GM18909 (cell line): ENCODE data around the gene ZNF581.

Source experiments
- ATAC-seq: cut with Tn5 transposase; IDR thresholded peaks from one replicate; pipeline ENCODE4 v1.9.1; 2021; ENCODE audit warnings: mild to moderate bottlenecking; ENCODE audit not compliant: unreplicated experiment, poor library complexity

ZNF581 gene

DNA sequence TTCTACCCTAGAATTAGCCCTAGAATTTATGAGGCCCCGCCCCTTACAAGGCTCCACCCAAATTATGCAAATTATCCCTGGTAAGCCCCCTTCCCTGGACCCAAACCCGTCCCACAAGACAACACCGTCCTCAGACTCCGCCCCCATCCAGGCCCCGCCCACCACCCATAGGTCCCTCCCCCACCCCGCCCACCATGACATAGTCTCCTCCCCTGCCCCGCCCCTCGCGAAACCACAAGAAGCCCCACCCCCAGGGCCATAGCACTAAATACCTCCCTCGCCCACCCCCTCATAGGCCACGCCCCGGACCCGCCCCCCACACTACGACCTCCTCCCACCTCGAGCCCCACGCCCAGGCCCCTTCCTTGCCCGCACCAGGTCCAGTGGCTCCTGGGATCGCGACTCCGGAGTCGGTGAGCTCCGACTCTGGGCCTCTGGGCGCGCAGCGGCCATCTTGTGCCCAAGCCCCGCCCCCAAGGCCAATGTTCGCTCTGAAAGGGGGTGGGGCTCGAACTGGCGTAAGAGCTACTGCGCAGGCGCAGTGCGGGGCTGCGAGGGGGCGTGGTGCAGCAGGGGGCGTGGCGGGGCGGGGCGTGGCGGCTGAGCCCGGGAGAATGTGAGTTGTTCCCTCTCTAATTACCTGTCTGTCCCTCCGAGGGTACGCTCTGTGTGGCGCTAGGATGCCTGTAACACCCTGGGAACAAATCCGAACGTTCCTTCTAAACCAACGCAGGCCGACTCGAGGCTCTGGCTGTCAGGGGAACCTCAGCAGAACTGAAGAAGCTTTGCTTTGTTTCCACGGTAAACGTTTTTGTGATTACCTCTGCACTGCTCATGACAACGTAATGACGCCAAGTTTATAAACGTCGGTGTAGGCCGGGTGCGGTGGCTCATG lies 19.1 kb upstream of the ZNF581 start, which contains the start of gene ZNF784:
TSS of gene ZNF784 (minus strand) at position 458 of the 895 bp plus-strand sequence. CDS start at position 453, 5 bp downstream.
- peak; percentile 71 for ATAC-seq

DNA sequence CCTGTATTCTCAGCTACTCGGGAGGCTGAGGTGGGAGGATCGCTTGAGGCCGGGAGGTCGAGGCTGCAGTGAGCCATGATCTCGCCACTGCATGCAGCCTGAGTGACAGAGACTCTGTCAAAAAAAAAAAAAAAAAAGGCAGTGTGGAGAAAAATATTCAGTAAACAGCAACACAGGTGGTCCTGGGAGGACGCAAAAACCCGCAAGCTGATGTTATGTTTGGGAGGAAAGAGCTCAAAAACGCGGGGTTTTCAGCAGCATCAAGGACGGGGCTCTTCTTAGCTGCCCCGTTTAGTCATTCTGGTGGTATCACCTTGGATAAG lies 18.5 kb upstream of the ZNF581 start:
- ATAC-seq: no peak

DNA sequence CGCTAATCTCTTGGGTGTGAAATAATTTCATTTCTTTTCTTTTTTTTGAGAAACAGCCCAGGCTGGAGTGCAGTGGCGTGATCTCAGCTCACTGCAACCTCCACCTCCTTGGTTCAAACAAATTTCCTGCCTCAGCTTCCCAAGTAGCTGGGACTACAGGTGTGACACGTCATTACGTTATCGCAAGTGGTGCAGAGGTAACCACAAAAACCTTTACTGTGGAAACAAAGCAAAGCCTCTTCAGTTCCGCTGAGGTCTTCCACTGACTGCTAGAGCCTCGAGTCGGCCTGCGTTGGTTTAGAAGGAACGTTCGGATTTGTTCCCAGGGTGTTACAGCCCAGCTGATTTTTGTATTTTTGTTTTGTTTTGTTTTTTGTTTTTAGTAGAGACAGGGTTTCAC lies 17.1 kb upstream of the ZNF581 start:
- ATAC-seq: no peak

DNA sequence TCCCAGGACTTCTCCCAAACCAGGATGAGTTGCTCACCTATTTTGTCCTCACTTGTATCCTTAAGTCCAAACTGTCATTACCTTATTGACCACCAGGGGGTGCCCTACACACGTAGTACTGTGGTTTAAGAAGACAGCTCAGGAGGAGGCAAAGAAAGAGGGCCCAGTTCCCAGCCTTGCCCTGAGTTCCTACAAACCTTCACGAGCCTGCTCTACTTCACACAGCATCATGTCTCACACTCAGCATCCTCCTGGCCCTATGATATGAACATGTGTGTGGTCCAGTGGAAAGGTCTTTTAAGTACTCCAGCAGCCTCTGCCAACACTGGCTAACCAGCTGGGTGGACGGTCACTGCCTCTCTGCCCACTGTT lies 11.0 kb upstream of the ZNF581 start:
- no peak for ATAC-seq

DNA sequence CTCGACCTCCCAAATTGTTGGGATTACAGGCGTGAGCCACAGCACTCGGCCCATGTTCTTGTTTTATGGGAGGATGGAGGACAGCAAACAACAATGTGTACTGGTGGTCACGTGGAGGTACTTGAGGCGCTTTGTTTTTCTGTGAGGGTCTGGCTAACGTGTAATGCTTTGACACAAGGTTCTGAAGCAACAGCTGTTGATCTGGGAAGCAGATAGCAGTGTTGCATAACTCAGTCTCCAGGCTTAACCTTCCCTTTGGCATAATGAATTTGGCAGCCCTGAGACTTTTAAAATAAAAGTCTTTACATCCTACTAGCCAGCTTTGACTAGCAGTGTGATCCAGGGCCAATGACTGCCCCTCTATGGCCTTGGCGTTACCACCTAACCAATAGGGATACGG lies 9.6 kb upstream of the ZNF581 start:
- ATAC-seq: no peak

DNA sequence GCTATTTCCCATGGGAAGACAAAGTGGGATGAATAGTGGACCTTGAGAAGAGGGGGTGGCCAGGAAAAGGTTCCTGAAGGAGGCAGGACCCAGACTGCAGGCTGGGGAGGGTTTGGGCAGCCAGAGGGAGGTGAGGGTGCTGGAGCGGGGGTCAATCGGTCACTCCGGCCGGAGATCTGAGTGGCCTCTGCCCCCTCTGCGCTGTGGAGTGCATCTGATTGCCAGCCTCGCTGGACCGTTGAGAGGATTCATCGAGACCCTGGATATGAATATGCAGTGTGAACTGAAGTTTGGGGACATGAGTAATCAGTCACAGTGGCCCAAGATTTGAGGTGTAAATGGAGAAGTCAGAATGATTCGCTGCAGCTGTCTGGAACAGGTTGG lies 8.1 kb upstream of the ZNF581 start:
- no peak for ATAC-seq

DNA sequence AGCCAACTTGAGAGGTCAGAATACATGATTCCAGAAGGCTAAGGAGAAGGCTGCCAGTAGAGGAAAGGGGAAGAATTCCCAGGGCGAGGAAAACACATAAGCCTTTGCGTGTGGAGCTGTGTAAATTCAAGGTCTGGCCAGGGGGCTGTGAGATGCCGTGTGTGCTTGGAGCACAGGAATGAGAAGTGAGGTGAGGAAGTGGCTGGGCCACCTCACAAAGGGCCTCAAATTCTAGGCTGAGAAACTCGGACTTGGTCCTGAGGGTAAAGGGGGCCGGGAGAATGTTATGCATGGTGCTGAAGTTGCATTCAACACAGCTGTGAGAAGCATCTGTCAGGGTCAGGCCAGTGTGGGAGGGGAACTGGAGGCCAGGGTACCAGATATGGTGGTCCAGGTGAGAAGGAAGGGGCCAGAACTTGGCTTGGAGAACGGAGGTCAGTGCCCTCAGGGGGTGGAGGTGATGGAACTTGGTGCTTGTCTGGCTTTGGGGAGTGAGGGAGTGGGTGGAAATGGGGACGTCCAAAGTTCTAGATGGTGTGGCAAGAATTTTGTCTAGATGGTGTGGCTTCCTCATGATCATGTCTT lies 7.5 kb upstream of the ZNF581 start:
- no peak for ATAC-seq

DNA sequence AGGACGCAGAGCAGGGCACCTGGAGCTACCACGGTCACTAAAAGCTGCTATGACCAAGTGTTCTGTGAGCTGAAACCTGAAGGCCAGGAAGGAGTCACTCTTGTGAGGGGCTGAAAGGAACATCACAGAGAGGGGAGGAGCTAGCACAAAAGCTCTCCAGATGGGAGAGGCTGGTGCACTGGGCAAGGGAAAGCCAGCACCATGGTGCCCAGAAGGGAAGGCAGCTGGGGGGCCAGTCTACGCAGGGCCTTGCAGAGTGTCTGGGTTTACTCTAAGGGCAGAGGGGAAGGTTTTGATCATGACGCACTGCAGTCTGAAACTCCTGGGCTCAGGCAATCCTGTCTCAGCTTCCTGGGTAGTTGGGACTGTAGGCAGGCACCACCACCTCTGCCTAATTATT lies 6.7 kb upstream of the ZNF581 start:
- no peak for ATAC-seq

DNA sequence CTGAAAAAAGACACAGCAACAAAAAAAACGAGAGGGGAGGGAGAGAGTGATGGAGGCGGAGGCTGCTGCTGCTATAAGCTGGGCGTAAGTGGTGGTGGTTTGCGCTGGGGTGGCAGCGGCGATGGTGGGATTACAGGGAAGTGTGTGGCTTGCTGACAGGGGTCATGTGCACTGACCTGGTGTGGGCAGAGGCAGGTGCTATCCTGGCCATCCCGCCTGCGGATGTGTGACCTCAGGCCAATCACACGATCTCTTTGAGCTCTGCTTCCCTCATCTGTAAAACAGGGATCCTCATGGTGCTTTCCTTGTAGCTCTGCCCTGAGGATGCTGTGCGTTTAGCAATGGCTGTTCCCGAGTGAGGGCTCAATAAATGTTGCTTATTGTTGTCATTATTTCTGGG lies 5.9 kb upstream of the ZNF581 start:
- ATAC-seq: no peak

DNA sequence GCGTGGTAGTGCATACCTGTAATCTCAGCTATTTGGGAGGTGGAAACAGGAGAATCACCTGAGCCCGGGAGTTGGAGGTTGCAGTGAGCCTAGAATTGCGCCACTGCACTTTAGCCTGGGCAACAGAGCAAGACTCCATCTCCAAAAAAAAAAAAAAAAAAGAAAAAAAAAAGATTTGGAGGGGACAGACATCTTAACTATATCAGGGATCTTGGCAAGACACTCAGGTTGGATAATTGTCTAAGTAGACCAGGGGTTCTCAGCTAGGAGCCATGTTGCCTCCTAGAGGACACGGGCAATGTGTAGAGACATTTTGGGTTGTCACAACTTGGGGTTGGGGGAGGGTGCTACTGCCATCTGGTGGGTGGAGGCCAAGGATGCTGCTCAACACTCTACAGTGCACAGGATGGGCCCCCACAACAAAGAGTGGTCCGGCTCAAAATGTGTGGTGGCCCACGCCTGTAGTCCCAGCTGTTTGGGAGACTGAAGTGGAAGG lies 4.5 kb upstream of the ZNF581 start:
- ATAC-seq: no peak

DNA sequence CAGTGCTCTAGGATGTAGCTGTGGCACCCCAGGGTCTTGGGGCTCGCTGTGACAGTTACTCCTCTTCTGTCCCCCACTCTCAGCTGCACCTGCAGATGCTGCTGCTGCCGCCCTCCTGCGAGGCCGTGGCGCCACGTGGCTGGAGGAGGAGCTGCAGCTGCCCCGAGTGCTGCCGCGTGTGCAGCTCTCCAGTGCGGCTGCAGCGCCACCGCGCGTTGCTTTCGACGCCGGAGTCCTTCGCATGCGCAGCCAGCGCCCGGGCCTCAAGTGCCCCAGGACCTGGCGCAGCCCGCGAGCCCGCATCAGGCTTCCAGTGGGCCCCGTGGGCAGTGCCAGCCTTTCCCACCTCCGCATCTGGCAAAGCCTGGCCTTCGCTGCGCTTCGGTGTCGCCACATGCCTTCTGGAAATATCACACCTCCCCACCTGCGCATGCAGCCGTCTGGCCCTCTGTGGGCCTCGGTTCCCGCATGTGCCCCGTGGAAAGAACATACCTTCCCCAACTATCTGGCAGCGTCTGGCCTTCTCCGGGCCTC lies 3.3 kb upstream of the ZNF581 start:
- no peak for ATAC-seq

DNA sequence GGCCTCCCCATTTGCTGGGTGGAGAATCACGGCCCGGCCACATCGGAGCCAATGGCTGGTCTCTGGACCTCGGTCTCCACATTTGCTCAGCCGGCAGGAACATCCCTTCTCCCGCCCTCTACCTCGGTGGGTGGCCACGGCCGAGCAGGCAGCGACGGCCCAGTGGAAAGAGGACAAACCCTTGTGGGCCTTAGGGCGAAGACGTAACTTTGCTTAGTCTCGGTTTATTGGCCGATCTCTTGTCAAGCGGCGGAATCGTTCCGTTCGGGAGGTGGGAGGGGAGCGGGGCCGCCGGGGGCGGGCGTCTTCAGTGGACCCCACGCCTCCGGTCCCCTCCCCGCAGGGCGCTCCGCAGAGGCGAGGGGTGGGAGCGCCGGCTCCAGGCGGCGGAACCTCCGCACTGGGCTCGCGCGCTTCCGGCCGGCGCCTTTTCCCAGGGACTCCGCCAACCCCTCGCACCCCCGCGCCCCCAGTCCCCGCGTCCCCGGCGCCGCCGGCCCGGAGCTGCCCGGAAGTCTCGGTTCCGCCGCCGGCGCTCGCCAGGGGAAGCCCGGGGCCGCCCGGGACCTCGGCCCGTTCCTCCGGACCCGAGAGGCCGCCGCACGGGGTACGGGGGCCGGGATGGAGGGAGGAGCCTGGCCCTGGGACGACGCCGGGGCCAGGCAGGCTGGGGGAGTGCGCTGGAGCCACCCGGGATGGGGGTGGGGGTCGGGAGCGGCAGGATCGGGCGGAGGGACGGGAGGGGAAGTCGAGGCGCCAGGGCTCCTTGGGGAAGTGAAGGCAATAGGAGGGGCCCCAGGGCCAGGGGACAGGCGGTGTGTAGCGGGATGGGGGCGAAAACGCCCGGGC lies 2.6 kb upstream of the ZNF581 start, which contains the start of gene ZNF580:
TSS of gene ZNF580 (plus strand) at position 426 of the 849 bp plus-strand sequence. CDS start 1,507 bp downstream, outside the sequence.
- peak; percentile 39 for ATAC-seq

DNA sequence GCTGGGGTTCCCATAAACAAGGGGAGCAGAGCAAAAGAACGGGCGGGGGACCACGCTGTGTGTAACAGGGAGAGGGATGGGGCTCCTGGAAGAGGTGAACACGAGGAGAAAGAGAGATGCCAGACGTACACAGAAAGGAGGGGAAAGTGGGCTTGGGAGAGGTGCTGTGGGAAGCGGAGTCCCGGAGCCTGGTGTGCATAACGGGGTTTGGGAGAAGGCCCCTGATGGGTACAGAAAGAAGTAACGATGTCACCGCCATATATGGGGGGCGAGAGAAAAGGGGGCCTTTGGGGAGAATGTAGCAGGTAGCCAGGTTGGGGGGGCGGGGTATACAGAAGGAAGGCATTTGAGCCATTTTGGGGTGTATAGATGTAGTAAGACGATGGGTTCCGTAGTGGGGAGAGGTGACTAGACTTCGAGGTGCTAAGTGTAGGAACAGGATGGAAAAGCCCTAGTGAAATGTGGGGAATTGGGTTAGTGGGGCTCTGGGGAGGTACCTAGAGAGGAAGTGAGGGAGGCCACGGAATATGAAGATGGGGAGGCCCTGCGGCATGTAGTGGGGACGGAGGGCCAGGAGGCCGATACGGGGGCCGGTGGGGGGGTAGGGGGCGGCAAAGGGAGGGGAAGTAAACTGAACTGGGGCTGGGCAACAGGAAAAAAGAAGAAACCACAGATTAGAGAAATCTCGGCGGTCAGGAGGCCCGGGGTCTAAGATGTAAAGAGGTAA lies 1.9 kb upstream of the ZNF581 start:
- ATAC-seq: no peak

DNA sequence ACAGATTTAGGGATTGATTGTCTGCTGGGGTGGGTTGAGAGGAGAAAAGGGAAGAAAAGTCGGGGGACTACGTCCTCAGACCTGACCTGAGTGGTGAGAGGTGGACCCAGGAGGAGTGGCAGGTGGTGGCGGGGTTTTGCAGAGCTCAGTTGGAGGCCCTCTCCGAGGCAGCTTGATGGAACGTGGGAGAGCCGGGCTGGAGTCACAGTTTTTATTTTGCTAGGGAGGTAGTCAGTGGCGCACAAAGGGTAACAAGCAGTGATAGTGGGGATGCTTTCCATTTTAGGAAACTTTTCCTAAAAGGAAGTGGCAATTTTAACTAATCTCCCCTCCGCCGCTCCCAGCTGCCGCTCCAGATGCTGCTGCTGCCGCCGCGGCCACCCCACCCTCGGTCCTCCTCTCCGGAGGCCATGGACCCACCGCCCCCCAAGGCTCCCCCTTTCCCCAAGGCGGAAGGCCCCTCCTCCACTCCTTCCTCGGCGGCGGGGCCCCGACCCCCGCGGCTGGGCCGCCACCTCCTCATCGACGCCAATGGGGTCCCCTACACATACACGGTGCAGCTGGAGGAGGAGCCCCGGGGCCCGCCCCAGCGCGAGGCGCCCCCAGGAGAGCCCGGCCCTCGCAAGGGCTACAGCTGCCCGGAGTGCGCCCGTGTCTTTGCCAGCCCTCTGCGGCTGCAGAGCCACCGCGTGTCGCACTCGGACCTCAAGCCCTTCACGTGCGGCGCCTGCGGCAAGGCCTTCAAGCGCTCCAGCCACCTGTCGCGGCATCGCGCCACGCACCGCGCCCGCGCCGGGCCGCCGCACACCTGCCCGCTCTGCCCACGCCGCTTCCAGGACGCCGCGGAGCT lies 1.1 kb upstream of the ZNF581 start:
- ATAC-seq: no peak

DNA sequence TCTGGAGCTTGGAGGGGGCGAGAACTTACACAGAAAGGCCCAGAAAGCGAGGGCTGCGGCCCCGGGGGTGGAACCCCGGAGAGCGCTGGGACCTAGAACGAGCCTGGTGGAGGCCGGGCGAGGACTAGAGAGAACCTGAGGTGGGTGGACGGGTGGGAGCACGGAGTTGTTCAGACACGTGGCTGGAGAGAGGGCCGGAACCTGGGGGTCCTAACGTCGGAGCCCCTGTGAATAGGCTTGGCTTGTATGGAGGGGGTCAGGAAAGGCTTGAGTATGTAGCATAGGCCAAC lies 383 bp downstream of the ZNF581 start:
- no peak for ATAC-seq

DNA sequence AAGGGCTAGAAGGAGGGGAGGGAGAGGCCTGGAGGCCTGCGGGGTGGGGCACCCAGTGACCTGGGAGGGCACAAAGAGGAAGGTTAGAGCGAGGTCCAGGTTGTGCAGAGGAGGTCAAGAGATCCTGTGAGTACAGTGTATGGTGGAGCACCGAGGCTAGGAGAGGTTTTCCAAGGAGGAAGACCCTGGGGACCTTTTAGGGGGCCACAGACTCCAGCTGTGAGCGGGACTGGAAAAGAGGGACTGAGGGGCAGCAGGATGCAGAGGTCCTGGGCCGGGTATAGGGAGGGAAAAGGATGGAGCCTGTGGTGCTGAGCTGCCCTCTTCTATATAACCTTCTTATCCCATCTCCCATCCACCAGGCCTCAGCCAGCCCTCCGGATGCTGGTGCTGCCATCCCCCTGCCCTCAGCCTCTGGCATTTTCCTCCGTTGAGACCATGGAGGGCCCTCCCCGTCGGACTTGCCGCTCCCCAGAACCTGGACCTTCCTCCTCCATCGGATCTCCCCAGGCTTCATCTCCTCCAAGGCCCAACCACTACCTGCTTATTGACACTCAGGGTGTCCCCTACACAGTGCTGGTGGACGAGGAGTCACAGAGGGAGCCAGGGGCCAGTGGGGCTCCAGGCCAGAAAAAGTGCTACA lies 863 bp downstream of the ZNF581 start:
- no peak for ATAC-seq

DNA sequence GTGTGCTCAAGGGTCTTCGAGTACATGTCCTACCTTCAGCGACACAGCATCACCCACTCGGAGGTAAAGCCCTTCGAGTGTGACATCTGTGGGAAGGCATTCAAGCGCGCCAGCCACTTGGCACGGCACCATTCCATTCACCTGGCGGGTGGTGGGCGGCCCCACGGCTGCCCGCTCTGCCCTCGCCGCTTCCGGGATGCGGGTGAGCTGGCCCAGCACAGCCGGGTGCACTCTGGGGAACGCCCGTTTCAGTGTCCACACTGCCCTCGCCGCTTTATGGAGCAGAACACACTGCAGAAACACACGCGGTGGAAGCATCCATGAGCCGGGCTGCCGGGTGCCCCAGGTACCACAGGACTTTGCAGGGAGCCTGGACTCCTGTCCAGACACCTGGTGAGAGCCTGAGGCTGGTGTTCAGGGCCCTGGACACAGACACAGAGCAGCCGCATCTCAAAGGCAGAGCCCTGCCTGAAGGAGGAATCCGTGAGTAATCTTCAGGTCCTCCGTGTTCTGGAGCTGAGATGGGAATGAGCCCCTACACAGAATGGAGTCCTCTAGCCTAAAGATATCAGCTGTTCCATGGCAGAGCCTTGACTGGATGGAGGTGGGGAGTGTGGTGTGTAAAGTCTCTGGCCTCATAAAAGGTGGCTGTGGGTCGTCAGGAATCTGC lies 1.5 kb downstream of the ZNF581 start:
- ATAC-seq: no peak

DNA sequence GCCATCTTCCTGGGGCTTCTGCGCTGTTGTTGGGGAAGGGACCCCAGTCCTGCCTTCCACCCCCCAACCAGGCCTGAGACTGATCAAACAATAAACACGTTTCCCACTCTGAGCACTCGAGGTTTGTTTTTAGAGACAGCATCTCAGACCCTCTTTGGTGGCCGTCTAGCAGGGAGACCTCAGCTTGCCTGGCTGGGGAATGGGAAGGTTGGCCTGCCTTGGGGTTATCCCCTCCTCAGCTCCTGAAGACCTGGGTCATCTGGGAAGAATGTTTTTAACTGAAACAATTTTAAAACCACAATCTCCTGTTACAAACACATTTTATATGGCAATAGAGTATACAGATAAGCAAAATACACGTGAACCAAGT lies 2.0 kb downstream of the ZNF581 start:
- ATAC-seq: no peak
